HG03460 (cell line): Measurements from ENCODE around the gene NXPE1.
"Not testable (repeated sequence)": the region's sequence is repeated elsewhere in the genome, so short reads cannot be mapped to it uniquely, and the experiment has no call there.

Source experiments
- ATAC-seq: cut with Tn5 transposase; IDR thresholded peaks from one replicate; pipeline ENCODE4 v1.9.1; 2021; ENCODE audit not compliant: unreplicated experiment

The NXPE1 gene

GRCh38 chr11:114559425-114560310, at the start of gene NXPE1:
Gene NXPE1, minus strand, starts transcription at chr11:114559881. Its CDS starts 8,680 bp downstream, at chr11:114551201.
- no peak for ATAC-seq

- ATAC-seq, result no peak
Measured at GRCh38 chr11:114609429-114609828, 49.7 kb upstream of the NXPE1 start.

GRCh38 chr11:114608605-114609004, 48.9 kb upstream of the NXPE1 start:
- ATAC-seq, result not testable (repeated sequence)

- no peak for ATAC-seq
Measured at GRCh38 chr11:114607753-114608459, 48.2 kb upstream of the NXPE1 start.

- ATAC-seq, result not testable (repeated sequence)
Measured at GRCh38 chr11:114606802-114607075, 47.1 kb upstream of the NXPE1 start.

GRCh38 chr11:114606003-114606801, 46.5 kb upstream of the NXPE1 start:
- no peak for ATAC-seq

GRCh38 chr11:114605370-114605769, 45.7 kb upstream of the NXPE1 start:
- ATAC-seq, result no peak

- ATAC-seq, result no peak
Measured at GRCh38 chr11:114604886-114605285, 45.2 kb upstream of the NXPE1 start.

- ATAC-seq, result no peak
Measured at GRCh38 chr11:114604179-114604813, 44.6 kb upstream of the NXPE1 start.

- not testable (repeated sequence) for ATAC-seq
Measured at GRCh38 chr11:114603151-114603550, 43.5 kb upstream of the NXPE1 start.

DNA sequence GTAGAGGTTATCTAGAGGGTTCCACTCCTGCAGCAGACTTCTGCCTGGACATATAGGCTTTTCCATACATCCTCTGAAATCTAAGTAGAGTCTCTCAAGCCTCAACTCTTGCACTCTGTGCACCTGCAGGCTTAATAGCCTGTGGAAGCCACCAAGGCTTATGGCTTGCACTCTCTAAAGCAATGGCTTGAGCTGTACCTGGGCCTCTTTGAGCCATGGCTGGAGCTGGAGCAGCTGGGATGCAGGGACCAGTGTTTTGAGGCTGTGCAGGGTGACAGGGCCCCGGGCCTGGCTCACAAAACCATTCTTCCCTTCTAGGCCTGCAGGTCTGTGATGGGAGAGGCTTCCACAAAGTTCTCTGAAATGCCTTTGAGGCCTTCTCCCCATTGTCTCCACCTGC, 38.8 kb upstream of the NXPE1 start:
- ATAC-seq, result no peak

GRCh38 chr11:114596175-114596919, 36.7 kb upstream of the NXPE1 start:
- no peak for ATAC-seq

DNA sequence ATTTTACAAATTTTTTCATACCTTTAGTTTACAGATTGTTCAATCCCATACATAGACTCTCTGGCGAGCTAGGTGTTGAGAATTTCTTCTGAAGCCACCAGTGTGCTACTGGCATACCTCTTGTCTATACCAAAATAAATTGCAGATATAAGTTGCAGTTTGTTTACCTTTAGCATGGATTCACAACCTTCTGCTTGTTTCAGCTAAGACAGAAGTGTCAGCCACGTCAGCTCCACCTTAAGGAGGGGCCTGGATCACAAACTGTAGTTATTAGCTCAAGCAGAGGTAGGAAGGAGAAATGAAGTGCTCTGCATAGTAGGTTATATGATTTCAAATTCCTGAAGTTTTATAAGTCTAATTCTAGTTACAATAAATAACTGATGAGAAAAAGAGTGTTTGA, 35.9 kb upstream of the NXPE1 start, which contains the start of gene NXPE4:
NXPE4 (minus strand) TSS at position 216 of the 400 bp plus-strand sequence. CDS start 1,027 bp downstream, outside the sequence.
- no peak for ATAC-seq

DNA sequence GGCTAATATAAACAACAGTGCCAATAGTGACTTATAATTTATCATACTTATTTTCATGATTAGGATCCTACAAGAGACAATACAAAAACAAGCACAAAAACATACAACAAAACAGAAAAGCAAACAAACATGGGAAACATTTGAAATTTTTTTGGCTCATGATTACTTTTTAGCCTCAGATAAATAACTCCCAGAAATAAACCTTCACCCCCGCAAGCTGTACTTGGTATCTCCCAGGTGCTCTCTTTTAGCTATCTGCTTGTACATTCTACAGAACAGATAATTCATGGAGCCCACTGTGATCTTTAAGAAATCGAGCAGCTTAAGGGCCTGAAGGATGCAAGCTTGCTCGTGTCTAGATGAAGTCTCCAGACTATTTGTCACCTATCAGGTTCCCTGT, 35.0 kb upstream of the NXPE1 start:
- no peak for ATAC-seq

DNA sequence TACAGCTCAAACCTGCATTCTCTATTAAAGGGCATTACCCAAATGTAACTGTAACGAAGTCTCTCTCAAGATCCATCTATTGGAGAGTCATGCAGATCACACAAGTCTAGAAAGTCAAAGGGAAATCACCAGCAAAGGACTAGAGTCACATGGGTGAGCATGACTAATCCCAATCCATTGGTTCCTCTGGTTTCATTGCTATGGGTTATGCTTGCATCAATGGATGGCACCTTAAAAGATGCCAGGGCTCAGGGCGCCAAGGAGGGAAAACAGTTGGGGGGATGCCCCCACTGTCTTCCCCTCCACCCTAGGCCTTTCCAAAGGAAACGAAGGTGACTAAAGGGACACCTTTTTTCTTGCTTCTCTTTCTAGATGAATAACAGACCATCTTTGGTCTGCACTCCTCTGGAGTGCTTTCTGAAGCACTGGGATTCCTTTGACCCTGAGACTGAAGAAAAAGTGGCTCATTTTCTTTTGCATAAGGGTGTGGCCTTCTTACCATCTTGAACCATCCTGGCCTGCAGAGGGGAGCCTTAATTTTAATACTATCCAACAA, 27.8 kb upstream of the NXPE1 start:
- ATAC-seq, result no peak

- no peak for ATAC-seq
Measured at GRCh38 chr11:114586797-114587196, 27.1 kb upstream of the NXPE1 start.

DNA sequence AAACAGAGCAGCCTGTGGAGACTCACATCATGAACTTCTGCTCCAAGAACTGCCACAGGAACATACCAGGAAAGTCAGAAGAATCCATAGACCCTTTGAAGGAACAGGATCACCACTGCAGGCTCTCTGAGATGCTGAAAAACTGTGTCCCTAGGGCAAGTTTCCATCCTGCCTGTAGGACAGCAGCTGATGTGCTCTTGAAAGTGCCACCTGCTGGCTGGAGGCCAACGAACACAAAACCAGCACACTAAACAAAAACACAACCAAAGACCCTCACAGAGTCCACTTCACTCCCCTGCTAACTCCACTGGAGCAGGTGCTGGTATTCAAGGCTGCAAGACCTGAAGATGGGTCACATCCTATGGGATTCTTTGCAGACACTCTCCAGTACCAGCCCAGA, 12.0 kb upstream of the NXPE1 start:
- ATAC-seq, result no peak

DNA sequence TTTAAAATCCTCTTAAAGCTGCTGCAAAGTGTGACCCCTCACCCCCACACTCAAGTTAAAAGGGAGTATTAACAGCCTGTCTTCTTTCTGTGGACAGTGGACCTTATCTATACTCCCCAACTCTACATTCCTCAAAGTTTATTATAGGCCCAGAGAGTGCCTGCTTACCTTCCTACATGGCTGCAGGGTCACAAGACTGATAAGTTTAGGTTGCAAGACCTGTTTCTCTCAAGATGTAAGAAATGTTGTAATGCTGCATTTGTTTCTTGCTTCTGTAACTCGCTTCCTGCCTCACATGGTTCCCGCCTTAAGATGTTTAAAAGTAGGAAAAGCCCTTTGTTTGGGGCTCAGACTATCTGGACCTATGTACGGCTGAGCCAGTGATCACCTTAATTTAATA, 10.1 kb upstream of the NXPE1 start:
- no peak for ATAC-seq

DNA sequence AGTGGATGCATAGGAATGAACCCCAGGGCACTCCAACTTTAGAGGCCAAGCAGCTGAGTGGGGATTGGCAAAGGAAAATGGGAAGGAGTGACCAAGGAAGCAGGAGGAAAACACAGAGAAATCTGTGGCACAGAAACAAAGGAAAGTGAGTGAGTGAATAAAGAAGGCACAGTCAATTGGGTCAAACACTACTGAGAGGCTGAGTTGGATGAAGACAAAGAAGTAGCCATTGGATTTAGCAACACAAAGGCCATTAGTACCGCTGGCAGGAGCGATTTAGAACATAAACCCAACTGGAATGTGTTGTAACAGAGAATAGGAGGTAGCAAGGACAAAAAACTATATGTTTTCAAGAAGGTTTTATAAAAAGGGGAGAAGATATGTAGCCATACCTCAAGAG, 6.6 kb upstream of the NXPE1 start:
- ATAC-seq, result no peak

GRCh38 chr11:114564831-114565230, 5.2 kb upstream of the NXPE1 start:
- no peak for ATAC-seq
